Bone marrow (tissue), 2 donors: Measurements from ENCODE around the gene AKAP1.
"Not testable (repeated sequence)": the region's sequence is repeated elsewhere in the genome, so short reads cannot be mapped to it uniquely, and the experiment has no call there.

Source experiments
- DNase-seq, 2 donors: peaks; one replicate each; lab custom pipeline; 2025; lab: John Stamatoyannopoulos, UW

AKAP1 gene

GRCh38 chr17:57075193-57075592, 9.9 kb upstream of the AKAP1 start:
- DNase-seq = no peak

GRCh38 chr17:57075785-57076184, 9.3 kb upstream of the AKAP1 start:
- DNase-seq = no peak

- DNase-seq = no peak
Observed at GRCh38 chr17:57077000-57077399, 8.0 kb upstream of the AKAP1 start.

GRCh38 chr17:57078274-57078673, 6.8 kb upstream of the AKAP1 start:
- no peak for DNase-seq

- no peak for DNase-seq
Observed at GRCh38 chr17:57080718-57081117, 4.3 kb upstream of the AKAP1 start.

GRCh38 chr17:57082441-57082840, 2.6 kb upstream of the AKAP1 start:
- peak in 1 of 2 donors; percentile 15 for DNase-seq

GRCh38 chr17:57084361-57084801, 665 bp upstream of the AKAP1 start:
- DNase-seq = no peak

- DNase-seq = peak; percentile 40 to 48
Observed at GRCh38 chr17:57085448-57086068, 512 bp downstream of the AKAP1 start.

GRCh38 chr17:57086069-57086930, 1.3 kb downstream of the AKAP1 start:
- DNase-seq = peak in 1 of 2 donors; percentile 35

- no peak for DNase-seq
Observed at GRCh38 chr17:57088298-57088697, 3.3 kb downstream of the AKAP1 start.

GRCh38 chr17:57089391-57089790, 4.3 kb downstream of the AKAP1 start:
- DNase-seq = no peak

- no peak for DNase-seq
Observed at GRCh38 chr17:57090560-57091185, 5.6 kb downstream of the AKAP1 start.

- no peak for DNase-seq
Observed at GRCh38 chr17:57091186-57091618, 6.2 kb downstream of the AKAP1 start.

- DNase-seq = no peak
Observed at GRCh38 chr17:57092171-57092570, 7.1 kb downstream of the AKAP1 start.

- DNase-seq = no peak
Observed at GRCh38 chr17:57092779-57093178, 7.7 kb downstream of the AKAP1 start.

GRCh38 chr17:57096472-57097202, 11.6 kb downstream of the AKAP1 start:
- DNase-seq = no peak

GRCh38 chr17:57097832-57098421, 12.9 kb downstream of the AKAP1 start:
- no peak for DNase-seq

- no peak for DNase-seq
Observed at GRCh38 chr17:57099165-57099564, 14.1 kb downstream of the AKAP1 start.

GRCh38 chr17:57102122-57102521, 17.1 kb downstream of the AKAP1 start:
- DNase-seq = peak in 1 of 2 donors; percentile 75

GRCh38 chr17:57102660-57103059, 17.6 kb downstream of the AKAP1 start:
- DNase-seq = not testable (repeated sequence)

- no peak for DNase-seq
Observed at GRCh38 chr17:57104461-57105175, 19.6 kb downstream of the AKAP1 start.
